HG02763 (cell line): Measurements from ENCODE around the gene CCRL2.
"Not testable (repeated sequence)": the region's sequence is repeated elsewhere in the genome, so short reads cannot be mapped to it uniquely, and the experiment has no call there.

Experiments
- ATAC-seq: cut with Tn5 transposase; IDR thresholded peaks from one replicate; pipeline ENCODE4 v1.9.1; 2021; ENCODE audit warnings: mild to moderate bottlenecking, moderate library complexity; ENCODE audit not compliant: unreplicated experiment

The CCRL2 gene

DNA sequence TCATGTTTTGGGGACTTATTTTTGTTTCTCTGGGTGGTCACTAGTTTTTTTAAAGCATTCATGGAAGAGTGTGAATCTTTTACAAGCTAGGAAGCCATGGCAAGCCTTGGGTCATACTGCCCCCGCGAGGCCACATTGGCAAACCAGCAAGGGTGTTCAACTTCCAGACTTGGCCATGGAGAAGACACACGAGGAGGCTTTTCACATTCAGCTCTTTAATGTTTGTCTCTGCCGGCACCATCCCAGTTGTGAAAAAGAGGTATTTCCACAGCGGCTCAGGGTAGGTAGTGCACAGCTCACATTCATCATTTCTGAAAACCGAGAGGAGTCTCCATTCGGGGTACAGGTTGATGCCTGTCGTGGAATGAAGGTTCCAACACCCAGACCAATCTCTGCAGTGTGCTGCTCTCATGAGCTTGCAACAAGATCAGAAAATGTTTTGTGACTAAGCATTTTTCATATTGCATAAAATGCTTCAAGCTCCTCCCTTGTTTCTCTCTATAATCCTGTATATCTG is 28.6 kb upstream of the CCRL2 start:
- ATAC-seq, result no peak

DNA sequence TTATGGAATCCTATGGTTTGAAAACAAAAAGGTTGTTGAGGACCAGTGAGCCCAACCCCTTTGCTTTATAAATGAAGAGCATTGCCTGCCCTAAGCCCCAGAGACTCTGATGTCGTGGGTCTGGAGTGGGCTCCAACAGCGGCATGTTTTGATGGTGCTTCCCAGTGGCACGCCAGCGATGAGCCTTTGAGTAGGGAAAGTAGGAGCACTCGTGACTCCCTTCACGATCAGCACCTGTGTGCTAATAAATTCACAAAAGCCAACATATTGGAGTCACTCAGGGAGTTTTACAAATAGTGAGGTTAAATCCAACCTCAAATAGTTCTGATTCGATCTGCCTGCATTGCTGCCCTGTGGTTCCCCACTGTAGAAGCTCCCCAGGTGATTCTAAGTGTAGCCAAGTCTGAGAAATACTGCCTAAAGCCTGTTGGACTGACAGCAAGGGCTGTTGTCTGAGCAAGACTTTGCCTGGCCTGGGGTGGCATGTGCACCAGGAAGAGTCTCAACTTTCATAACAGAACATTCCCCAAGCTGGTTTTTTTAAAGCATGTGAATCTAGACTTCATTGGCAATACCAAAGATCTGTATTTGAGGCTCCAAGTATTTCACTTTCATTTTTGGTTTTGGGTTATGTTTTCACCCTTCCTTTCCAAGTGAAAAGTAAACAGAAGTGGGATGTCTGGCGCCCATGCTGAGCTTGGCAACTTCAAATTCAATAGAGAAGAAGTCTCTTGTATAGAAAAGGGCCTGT is 26.4 kb upstream of the CCRL2 start:
- no peak for ATAC-seq

DNA sequence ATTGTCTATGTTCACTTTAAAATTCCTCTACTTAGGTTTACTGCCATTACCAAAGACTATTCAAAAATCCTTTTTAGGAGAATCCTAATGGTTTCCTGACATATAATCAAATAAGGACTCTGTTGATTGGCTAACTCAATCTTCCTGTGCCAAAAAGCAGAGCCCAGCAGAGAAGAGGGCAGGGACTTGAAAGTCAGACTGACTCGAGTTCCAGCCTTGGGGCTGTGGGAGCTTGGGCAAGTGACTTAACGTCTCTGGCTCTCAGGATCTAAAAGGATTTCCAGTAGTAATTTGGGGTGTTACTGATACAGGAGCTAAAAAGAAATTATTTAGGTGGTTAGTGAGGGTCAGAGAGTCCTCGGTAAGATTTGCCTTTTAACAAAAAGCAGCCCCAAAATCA is 25.4 kb upstream of the CCRL2 start:
- no peak for ATAC-seq

DNA sequence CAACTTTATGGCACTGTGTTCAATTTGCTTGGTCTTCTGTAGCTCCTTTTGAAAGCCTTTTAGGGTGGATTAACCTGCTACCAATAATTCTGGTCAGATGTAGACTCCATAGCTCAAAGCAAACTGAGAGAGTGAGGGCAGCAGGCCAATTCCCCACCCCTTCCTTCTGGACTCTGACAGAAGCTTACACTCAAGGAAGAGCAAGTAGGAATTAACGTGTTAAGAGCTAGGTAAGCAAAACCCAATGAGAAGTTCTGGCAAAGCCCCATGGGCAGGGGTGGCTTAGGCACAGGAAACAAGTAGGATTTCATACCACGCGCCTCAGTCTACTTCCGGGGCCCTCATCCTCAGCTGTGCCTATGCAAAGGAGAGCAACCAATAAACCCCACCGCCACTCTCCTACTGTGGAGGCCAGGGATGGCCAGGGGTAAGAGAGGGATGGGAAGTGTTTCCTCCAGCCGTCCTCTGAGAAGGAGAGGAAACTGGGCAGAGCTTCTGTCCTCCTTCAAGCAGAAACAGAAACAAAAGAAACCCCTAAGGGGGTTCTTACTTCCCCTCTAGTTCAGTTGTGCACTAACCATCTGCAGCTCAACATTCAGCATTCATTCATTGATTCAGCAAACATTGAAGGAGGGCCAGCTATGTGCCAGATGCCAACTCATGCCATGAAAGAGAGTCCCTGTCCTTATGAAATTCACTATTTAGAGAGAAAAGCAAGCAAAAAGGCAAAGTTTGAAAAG is 23.7 kb upstream of the CCRL2 start:
- ATAC-seq, result no peak

DNA sequence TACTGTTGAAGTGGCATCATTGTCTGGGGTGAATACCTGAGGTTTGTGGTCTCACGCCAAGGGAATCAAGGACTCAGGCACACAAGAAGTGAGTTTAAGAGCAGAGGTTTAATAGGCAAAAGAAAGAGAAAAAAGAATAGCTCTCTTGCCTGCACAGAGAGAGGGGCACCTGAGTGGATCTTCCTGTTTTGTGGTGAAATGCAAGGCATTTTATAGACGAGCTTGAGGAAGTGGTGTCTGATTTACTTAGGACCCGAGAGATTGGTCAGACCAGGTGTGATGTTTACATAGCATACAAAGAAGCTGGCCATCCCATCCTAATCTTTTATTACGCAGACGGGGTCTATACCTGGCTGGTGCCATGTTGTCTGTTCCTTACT is 23.1 kb upstream of the CCRL2 start:
- ATAC-seq, result no peak

DNA sequence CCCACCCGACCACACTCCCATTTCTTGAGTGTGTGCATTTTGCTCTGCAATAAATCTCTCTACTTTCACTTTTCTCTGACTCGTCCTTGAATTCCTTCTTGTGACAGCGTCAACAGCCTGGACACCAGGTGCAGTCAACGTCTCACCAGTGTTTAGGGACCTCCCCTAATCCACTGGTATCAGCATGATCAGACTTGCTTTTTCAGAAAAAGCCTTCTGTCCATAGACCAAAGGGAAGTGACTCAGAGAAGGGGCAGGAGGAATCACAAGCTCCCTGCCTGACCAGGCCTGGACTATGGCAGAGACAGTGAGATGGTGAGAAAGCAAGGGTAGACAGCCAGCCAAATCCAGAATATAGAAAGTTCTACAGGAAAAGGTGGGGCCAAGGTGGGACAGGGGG is 20.9 kb upstream of the CCRL2 start:
- ATAC-seq, result no peak

DNA sequence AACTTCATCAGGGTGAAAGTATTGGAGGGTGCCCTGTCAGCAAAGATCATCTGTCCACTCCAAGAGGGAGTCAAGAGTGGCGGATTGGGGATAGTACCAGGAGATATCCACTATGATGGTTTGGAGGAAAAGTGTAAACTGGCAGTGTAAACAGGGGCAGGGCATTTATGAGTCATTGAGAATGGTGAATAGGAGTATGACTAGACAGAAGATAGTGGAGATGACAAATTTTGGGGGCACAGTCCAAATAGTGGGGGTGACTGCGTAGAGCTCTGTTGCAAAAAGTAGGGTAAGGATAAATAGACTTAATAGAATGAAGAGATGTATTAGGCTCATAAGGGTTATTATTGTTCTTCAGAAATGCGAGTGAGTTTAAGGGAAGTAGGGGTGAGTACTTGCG is 18.2 kb upstream of the CCRL2 start:
- not testable (repeated sequence) for ATAC-seq

DNA sequence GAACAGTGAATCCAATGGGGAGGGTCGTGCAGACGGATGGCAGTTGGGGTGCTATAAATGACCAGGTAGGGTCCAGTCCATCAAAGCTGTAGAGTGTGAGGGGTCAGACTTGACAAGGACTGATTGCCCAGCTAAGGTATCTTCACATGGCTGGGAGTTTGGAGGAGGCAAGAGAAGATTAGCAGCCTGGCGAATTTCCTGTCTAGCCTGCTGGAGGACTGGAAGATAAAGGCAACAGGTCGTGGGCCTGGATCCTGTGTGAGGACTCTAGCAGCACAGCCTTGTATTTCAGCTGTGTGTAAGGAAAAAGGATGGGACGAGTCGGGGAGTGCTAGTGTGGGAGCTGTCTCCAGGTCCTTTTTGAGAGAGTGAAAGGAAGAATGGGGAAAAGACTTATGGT is 17.8 kb upstream of the CCRL2 start:
- no peak for ATAC-seq

DNA sequence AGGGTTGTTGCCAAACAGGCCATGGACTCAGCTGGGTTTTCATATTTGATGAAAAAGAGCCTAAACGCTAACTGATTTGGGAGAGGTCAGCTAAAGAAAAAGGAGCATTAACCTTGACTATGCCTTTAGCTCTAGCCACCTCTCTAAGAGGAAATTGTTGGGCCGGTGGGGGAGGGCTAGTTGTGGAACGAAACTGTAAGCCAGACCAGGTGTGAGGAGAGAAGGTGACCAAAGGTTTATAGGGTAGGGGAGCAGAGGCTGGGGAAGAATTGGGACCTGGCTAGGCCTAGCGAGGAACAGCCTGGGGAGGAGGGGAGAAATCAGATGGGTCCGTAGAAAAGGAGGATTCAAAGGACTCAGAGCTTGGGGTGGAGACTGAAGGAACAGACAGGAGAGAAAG is 15.5 kb upstream of the CCRL2 start:
- not testable (repeated sequence) for ATAC-seq

DNA sequence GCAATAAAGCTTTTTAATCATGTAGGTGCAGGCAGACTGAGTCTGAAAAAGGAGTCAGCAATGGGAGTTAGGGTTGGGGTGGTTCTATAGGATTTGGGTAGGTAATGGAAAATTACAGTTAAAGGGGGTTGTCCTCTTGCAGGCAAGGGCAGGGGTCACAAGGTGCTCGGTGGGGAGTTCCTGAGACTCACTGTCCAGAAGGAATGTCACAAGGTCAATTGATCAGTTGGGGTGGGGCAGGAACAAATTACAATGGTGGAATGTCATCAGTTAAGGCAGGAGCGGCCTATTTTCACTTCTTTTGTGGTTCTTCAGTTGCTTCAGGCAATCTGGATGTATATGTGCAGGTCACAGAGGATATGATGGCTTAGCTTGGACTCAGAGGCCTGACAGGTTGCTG is 14.0 kb upstream of the CCRL2 start:
- ATAC-seq, result no peak

DNA sequence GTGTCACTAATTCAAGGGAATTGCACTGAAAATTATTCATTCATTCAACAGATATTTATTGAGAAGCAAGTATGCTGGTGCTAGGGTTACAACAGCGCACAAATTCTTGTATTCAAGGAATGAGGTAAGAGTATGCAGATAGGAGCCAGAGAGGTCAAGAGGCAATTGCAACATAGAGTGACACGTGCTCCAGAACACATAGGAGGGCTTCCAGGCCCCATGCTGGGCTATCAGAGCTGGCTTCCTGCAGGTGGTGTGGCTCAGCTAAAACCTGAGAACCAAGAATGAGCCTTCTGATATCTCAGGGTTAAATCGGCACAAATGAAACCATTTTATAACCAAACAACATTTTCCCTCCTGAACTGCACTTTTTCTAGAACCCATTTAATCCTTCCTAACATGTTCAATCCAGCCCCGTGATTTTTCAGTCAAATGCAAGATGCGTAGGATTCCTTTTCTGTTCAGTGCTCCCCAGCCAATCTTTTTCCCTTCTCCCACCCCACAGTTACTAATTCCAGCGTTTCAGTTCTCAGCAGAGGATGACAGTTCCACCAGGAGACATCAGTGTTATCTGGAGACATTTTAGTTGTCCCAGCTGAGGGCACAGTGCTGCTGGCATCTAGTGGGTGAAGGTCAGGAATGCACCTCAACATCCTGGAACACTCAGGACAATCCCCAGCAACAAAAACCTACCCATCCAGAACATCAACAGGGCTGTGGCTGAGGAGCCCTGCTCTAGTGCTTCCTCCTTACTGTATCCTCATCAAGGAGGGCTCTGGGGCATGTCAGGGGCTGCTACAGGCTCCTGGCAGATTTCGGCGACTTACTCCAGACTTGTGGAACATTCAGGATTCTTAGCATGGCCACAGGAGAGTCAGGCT is 13.3 kb upstream of the CCRL2 start:
- no peak for ATAC-seq

DNA sequence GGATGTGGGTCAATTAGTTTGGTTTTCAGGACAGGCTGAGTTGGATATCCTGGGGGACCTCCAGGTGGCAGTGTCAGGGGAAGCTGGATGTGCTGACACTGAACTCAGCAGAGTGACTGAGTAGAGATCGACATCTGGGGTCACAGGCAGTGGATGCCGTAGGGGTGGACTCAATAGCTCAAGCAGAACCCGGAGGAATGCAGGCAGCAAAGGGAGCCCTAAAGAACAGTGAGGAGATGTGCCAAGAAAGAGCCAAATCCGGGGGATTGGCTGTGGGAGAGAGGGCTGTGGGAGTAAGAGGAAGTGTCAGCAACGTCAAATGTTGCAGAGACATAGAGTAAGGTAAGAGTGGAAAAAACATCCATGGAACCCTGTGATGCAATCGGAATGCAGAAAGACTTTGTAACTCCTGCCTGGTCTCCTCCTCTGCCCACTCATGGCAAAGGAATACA is 11.8 kb upstream of the CCRL2 start:
- no peak for ATAC-seq

DNA sequence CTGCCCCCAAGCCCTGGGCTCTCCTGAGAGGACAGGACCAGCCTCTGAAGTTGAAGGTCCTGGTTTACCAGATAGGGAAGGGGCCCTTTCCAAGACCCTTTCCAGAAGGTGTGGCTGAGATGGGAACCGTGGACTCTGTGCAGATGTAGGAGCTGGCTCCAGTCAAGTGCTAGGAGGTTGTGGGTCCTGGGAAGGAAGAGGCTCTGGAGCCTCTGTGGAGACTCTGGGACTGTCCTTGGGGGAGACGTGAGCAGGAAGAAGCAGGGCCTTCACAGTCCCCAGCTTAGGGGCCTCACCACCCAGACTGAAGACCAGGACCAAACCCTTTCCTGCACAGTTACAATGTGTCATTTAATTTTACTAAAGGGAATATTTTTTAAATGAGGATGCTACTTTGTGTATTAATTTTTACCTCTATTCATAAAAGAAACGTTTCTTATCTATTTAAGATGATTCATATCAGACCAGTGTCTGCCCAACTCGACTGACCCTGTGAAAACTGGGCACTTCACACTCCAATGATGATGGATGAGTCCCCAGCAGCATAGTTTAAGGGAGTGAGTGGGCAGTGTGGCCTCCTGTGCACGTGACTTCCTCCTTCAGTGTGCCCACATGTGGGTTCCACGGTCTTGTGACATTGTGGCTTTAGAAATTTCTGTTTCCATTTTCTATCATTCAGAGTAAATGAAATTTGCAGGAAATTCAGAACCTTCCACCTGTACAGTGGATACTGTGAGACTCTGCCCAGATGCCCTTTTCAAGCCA is 11.1 kb upstream of the CCRL2 start:
- ATAC-seq, result no peak

DNA sequence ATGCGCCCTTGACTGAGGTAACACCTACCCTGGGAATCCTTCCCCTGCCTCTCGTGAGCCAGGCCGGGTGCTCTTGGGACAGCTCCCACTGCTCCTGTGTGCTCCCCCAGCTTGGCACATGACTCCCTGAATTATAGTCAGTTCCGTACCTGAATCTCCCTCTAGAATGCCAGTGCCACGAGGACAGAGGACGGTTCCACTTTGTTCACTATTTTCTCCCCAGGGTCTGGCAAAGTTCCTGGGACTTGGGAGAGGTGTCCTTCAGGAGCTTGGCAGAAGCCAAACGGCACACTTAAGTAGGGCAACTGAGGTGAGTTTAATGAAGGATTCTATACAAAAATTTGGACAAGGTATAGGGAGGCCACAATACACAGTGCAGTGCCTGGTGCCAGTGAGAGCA is 9.9 kb upstream of the CCRL2 start:
- ATAC-seq, result no peak

DNA sequence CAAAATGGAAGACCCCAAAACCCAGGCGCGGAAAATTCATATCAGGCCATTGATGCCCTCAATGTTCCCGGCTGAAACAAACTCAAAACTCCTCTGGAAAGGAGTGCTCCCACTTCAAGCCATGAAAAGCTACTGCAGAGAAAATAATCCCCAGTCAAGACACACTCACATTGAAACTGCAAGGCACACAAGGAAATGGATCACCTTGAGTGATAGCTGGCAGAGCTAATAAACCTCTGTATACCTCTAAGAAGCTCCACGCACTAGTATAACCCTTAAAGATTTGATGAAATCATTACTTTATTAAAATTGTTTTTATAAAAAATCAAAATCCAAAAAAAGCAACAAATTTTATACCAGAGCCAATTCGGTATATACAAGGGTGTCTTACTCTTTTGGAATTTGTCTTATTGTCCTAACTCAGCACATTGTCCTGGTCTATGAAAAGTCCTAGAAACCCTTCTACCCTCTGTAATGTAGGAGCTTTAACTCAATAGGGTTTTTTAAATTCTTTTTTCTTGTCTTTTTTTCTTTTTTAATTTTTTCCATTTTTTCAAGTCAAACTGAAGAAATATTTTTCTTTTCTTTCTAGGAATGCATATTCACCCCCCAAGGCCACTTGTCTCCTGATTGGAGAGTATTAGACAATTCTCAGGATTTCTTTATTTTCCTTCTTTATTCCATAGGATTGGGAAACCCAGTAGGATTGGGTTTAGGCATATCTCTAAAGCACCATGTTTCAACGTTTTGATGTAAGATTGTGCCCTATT is 8.7 kb upstream of the CCRL2 start:
- ATAC-seq, result no peak

DNA sequence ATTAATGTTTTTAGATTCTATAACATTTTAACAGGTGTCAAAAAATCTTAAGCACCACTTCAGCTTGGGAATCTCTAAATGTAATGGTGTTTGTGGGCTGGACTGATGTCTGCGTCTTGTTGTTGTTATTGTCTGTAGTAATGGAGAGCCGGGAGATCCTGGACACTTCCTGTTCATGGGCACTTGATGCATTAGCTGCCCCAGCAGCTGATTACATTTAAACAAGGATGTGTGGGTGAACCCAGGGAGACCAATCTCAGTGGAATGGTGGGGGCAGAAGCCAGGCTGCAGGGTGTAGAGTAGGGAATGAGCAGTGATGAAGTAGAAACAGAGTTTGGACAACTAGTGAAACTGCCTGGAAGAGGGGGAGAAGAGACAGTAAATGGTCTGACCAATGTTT is 8.0 kb upstream of the CCRL2 start:
- ATAC-seq, result no peak

DNA sequence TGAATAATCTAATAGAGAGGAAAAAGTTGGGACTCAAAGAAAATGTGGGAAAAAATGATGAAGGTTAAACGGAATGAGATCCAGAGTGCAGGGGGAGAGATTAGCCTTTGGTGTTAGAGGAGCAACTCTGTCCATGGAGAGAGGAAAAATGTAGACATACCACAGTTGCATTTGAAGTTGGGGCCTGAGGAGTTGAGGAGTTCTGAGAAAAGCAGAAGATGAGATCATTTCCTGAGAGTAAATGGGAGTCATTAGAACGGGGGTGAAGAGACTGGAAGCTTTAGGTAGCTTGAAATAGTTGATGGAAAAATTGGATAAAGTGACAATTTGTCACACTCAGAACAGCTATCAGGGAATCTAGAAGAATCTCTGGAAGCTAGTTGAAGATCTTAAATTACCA is 7.5 kb upstream of the CCRL2 start:
- ATAC-seq, result no peak

DNA sequence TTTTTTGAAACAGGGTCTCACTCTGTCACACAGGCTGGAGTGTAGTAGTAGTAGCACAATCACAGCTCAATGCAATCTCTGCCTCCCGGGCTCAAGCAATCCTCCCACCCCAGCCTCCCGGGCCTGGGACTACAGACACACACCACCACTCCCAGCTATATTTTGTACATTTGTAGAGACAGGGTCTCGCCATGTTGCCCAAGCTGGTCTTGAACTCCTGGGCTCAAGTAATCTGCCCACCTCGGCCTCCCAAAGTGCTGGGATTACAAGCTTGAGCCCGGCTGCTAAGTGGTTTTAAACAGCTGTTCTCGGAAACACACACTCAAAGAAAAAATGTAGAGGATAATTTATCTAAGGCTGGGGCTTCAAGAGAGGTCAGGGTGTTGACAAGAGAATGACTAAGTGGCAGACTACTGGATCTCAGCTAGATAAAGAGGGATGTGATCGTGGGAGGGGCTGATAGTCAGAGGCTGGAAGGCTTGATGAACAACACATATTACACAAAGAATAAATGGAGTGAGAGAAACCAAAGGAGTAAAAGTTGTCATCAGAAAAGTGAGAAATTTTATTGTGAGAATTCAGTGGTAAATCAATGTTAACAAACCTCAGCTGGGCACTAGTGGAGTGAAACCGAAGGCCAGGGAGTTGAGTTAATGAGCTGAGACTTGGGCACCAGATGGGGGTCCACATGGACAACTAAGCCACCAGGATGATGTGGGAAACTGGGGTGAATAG is 6.9 kb upstream of the CCRL2 start:
- no peak for ATAC-seq

DNA sequence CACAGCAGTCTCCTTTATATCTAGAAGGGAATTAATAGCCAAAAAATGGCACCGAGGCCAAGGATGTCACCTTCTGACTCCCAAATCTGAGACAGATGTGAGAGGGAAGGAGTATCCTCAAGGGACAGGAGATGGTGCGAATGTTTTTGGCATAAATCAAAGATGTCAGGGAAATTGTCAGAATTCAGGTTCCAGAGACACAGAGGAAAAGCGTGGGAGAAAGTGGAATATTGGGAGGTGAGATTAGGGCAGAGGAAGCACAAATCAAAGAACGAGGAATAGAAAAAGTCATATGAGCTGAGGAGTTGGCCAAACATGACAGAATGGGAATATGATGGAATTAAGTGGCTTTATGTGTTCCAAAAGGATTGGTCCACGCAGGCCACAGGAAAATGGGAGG is 6.2 kb upstream of the CCRL2 start:
- ATAC-seq, result no peak
